ENCODE results near the gene HIKESHI.

DNA sequence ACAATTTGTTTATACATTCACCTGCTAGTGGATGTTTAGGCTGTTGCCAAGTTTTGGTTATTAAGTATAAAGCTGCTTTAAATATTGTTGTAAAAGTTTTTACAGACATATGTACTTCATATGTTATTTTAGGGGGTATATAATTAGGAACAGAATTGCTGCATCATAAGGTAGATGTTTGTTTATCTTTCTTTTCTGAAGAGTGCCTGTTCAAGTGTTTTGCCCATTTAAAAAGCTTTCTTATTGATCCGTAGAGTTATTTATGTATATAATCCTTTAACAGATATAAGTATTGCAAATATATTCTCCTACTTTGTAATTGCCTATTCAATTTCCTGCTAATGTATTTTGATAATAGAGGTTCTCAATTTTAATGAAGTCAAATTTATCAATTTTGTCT is 61.4 kb downstream of the HIKESHI start:
- TF ChIP-seq ZNF382 (CRISPR knock-in tag; IDR thresholded peaks at IDR 0.05; ENCODE audit: borderline replicate concordance) (no peak), TP53 (CRISPR knock-in tag; conservative IDR thresholded peaks at IDR 0.05) (no peak), RBFOX2 (IDR thresholded peaks at IDR 0.05; ENCODE audit: low read depth, low read length) (no peak), BCL6 (CRISPR knock-in tag; IDR thresholded peaks at IDR 0.05) (no peak), ZBTB21 (CRISPR knock-in tag; IDR thresholded peaks at IDR 0.05) (no peak), GATA4 (IDR thresholded peaks at IDR 0.05; ENCODE audit: borderline replicate concordance, low read depth) (no peak), EZH2 (conservative IDR thresholded peaks at IDR 0.05; ENCODE audit: low read depth, low read length) (no peak), THAP11 (CRISPR knock-in tag; IDR thresholded peaks at IDR 0.05) (no peak), ZNF383 (CRISPR knock-in tag; IDR thresholded peaks at IDR 0.05; ENCODE audit: borderline replicate concordance) (no peak), ZMYM4 (CRISPR knock-in tag; IDR thresholded peaks at IDR 0.05) (no peak), ZNF282 (IDR thresholded peaks at IDR 0.05; ENCODE audit: partially characterized antibody) (no peak)

Data from HepG2 (cell line).